ENCODE data around the gene RHBDD1. TPM values are rescaled to one million over a fixed set of nuclear protein-coding genes. Genes with fewer than 3 reads are reported as not detected.

RHBDD1 gene
- total RNA-seq, 2 donors from 2014 or later: 35.2 to 46.2 TPM

DNA sequence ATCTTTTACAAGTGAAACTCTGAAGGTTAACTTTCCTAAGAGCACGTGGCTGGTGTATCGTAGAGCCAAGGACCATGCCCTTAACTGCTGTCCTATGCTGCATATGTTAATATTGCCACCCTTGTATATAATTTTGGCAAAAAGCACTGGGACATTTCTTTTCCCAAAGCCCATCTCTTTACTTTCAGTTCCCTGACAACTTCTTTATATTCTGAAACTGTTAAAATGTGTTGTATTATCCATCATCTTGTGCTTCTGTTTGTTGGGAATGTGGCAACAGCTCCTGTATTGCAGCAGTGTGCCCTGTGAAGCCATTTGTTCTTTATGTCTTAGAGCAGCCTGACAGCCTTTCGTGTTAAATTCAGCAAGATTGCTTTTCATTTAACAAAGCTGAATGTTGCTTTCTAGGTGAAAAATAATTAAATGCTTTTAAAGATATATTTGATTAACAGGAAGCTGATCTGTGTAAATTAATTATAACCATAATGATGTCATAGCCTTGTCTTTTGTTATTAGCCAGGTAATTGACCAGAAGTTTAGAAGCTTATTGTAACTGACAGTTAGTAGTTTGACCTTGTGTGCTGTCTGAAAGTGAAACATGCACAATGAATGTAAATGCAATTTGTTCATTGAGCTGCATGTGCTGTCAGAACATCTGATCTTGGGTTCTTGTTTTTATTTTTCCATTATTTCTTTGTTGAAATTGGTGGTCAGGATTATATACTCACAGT is 9.7 kb downstream of the RHBDD1 start:
- peaks cover 10% of the 10 kb centered on the region for H3K9me3 ChIP-seq (ENCODE audit: control insufficient read depth, low read length)
- no peak overlapping the region for H3K27ac Mint-ChIP-seq
- peaks cover 11% of the 10 kb centered on the region for H3K4me1 Mint-ChIP-seq
- no peak overlapping the region for H3K9ac ChIP-seq (ENCODE audit: extremely low read depth, low read length, poor library complexity, severe bottlenecking)
- H3K27me3 ChIP-seq (ENCODE audit: control insufficient read depth, insufficient read depth, low read length, poor library complexity, severe bottlenecking): no peaks in the 10 kb centered on the region
- DNase-seq: no peak
- peaks cover 24% of the 10 kb centered on the region for H3K36me3 Mint-ChIP-seq (ENCODE audit: low read depth)
- H3K27ac ChIP-seq (ENCODE audit: low read depth, low read length): no peak overlapping the region
- no peaks in the 10 kb centered on the region for H3K36me3 ChIP-seq (ENCODE audit: control insufficient read depth, insufficient read depth, low read length)
- TF ChIP-seq, protein P1, sequence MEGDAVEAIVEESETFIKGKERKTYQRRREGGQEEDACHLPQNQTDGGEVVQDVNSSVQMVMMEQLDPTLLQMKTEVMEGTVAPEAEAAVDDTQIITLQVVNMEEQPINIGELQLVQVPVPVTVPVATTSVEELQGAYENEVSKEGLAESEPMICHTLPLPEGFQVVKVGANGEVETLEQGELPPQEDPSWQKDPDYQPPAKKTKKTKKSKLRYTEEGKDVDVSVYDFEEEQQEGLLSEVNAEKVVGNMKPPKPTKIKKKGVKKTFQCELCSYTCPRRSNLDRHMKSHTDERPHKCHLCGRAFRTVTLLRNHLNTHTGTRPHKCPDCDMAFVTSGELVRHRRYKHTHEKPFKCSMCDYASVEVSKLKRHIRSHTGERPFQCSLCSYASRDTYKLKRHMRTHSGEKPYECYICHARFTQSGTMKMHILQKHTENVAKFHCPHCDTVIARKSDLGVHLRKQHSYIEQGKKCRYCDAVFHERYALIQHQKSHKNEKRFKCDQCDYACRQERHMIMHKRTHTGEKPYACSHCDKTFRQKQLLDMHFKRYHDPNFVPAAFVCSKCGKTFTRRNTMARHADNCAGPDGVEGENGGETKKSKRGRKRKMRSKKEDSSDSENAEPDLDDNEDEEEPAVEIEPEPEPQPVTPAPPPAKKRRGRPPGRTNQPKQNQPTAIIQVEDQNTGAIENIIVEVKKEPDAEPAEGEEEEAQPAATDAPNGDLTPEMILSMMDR (conservative IDR thresholded peaks at IDR 0.05): no peak
- 90 to 92% methylated on average over 3 of the region's 3 CpGs for whole genome bisulfite sequencing, 2 experiments (ENCODE audit: insufficient coverage in 1 of 2, insufficient read length in 1 of 2)
- no peaks in the 10 kb centered on the region for H3K27me3 Mint-ChIP-seq (ENCODE audit: insufficient read depth)
- no peak overlapping the region for H3K4me3 Mint-ChIP-seq
- no peak overlapping the region for H3K4me3 ChIP-seq (ENCODE audit: low read length)
- peaks cover 13% of the 10 kb centered on the region for H3K9me3 Mint-ChIP-seq
- H3K4me1 ChIP-seq (ENCODE audit: control insufficient read depth, insufficient read depth, low read length): no peaks in the 10 kb centered on the region

DNA sequence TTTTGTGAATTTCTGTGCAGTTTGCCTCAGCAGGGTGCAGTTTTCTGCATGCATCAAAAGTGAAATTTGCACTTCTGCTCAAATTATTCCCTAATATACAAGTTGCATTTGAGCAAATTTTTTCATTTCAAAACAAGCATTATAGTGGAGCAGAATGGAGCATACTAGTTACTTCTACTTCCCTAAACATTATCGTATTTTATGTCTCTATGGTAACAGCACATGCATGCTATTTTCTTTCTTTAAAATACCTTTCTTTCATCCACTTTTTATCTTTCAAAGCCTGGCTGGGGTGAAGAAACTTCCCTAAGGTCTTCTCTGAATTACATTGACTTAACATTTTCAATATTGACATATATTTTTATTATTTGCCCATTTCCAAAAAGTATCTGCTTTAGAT is 11.2 kb downstream of the RHBDD1 start:
- no peaks in the 10 kb centered on the region for H3K36me3 ChIP-seq (ENCODE audit: control insufficient read depth, insufficient read depth, low read length)
- TF ChIP-seq, protein P1 (conservative IDR thresholded peaks at IDR 0.05): no peak
- Mint-ChIP-seq H3K36me3 (ENCODE audit: low read depth) (peaks cover 17% of the 10 kb centered on the region), H3K9me3 (peaks cover 10% of the 10 kb centered on the region), H3K27me3 (ENCODE audit: insufficient read depth) (no peaks in the 10 kb centered on the region), H3K4me1 (peaks cover 11% of the 10 kb centered on the region), H3K4me3 (no peak overlapping the region), H3K27ac (no peak overlapping the region)
- no peaks in the 10 kb centered on the region for H3K4me1 ChIP-seq (ENCODE audit: control insufficient read depth, insufficient read depth, low read length)
- no peak overlapping the region for H3K4me3 ChIP-seq (ENCODE audit: low read length)
- peaks cover 10% of the 10 kb centered on the region for H3K9me3 ChIP-seq (ENCODE audit: control insufficient read depth, low read length)
- DNase-seq: no peak
- no peak overlapping the region for H3K27ac ChIP-seq (ENCODE audit: low read depth, low read length)
- H3K9ac ChIP-seq (ENCODE audit: extremely low read depth, low read length, poor library complexity, severe bottlenecking): no peak overlapping the region
- no peaks in the 10 kb centered on the region for H3K27me3 ChIP-seq (ENCODE audit: control insufficient read depth, insufficient read depth, low read length, poor library complexity, severe bottlenecking)
- 80 to 89% methylated on average over 1 of the region's 1 CpG for WGBS, 2 experiments (ENCODE audit: insufficient coverage in 1 of 2, insufficient read length in 1 of 2)

DNA sequence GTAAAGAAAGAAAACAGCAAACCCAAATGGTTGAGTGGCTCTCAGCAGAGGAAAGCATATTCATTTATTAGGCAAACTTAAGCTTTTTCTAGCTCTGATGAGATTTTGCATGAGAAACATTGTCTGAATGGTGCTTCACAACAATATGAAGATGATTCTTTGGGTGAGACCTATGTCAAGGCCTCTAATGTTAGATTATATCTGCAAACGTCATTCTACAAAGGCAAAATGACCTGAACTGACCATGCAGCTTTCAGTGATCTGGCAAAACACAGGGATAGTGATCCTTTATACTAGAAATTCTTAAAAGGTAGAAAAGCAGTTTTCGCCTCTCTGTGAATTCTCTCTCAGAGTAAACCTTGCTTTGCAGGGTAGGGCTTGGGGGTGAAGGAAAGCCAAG is 11.7 kb downstream of the RHBDD1 start:
- H3K9me3 Mint-ChIP-seq: peaks cover 7% of the 10 kb centered on the region
- no peak overlapping the region for H3K27ac ChIP-seq (ENCODE audit: low read depth, low read length)
- no peak overlapping the region for H3K4me3 ChIP-seq (ENCODE audit: low read length)
- H3K27me3 Mint-ChIP-seq (ENCODE audit: insufficient read depth): no peaks in the 10 kb centered on the region
- H3K9me3 ChIP-seq (ENCODE audit: control insufficient read depth, low read length): peaks cover 5% of the 10 kb centered on the region
- H3K36me3 Mint-ChIP-seq (ENCODE audit: low read depth): peaks cover 12% of the 10 kb centered on the region
- H3K27me3 ChIP-seq (ENCODE audit: control insufficient read depth, insufficient read depth, low read length, poor library complexity, severe bottlenecking): no peaks in the 10 kb centered on the region
- H3K27ac Mint-ChIP-seq: no peak overlapping the region
- 60 to 86% methylated on average over 1 to 2 of the region's 2 CpGs for WGBS, 2 experiments (ENCODE audit: insufficient coverage in 1 of 2, insufficient read length in 1 of 2)
- TF ChIP-seq, protein P1 (conservative IDR thresholded peaks at IDR 0.05): no peak
- no peaks in the 10 kb centered on the region for H3K36me3 ChIP-seq (ENCODE audit: control insufficient read depth, insufficient read depth, low read length)
- no peaks in the 10 kb centered on the region for H3K4me1 ChIP-seq (ENCODE audit: control insufficient read depth, insufficient read depth, low read length)
- peaks cover 11% of the 10 kb centered on the region for H3K4me1 Mint-ChIP-seq
- no peak for DNase-seq
- H3K9ac ChIP-seq (ENCODE audit: extremely low read depth, low read length, poor library complexity, severe bottlenecking): no peak overlapping the region
- H3K4me3 Mint-ChIP-seq: no peak overlapping the region

Measured in endodermal cell (in vitro differentiated cells).